HEK293 (cell line): ENCODE results near the gene GRIA1.

Source experiments
- CTCF ChIP-seq: fragments of 450-650 bp; formaldehyde crosslinking; IDR thresholded peaks from 2 replicates; pipeline ENCODE4 v1.5.1; 2016; ENCODE audit warnings: missing biosample characterization, missing genetic modification characterization
- HIC1 ChIP-seq: fragments of 450-650 bp; formaldehyde crosslinking; IDR thresholded peaks from 2 replicates; pipeline ENCODE4 v1.5.1; 2016; ENCODE audit warnings: missing biosample characterization, missing genetic modification characterization

- TF ChIP-seq CTCF (tag by site-specific recombination): no peak
- TF ChIP-seq HIC1 (tag by site-specific recombination): no peak
Observed at GRCh38 chr5:153807801-153808200, 317.3 kb downstream of the GRIA1 start.
